OCI-LY1 (cell line): Measurements from ENCODE around the gene TMEM138.

Experiments used
- CTCF ChIP-seq: fragments of 200-600 bp; sonication (generic), shearing (Covaris generic); IDR thresholded peaks from 2 replicates; pipeline ENCODE4 v1.5.1; 2017; ENCODE audit warnings: mild to moderate bottlenecking, antibody characterized with exemption, low read length, moderate library complexity, mixed read lengths
- EZH2 ChIP-seq: fragments of 200-600 bp; sonication (generic), shearing (Covaris generic); IDR thresholded peaks from 2 replicates; pipeline ENCODE4 v1.8.0; 2017; ENCODE audit warnings: borderline replicate concordance, mixed run types, mild to moderate bottlenecking, antibody characterized with exemption, low read length, moderate library complexity, mixed read lengths

- TF ChIP-seq CTCF = no peak
- no peak for TF ChIP-seq EZH2
These were observed 42.5 kb downstream of the TMEM138 start for GRCh38 chr11:61404641-61405040.
